VCaP (cell line): Measurements from ENCODE around the gene DIRAS1.
"Not testable (repeated sequence)": the region's sequence is repeated elsewhere in the genome, so short reads cannot be mapped to it uniquely, and the experiment has no call there.

ENCODE experiments used
- H3K27ac ChIP-seq: fragments of 450-650 bp; 2 replicates; pipeline ENCODE4 v1.5.1; 2017
- TF ChIP-seq, protein P1 (sequence below): fragments of 450-650 bp; conservative IDR thresholded peaks from 2 replicates; pipeline ENCODE4 v1.5.1; 2017; ENCODE audit warnings: mild to moderate bottlenecking, moderate library complexity

Gene DIRAS1

DNA sequence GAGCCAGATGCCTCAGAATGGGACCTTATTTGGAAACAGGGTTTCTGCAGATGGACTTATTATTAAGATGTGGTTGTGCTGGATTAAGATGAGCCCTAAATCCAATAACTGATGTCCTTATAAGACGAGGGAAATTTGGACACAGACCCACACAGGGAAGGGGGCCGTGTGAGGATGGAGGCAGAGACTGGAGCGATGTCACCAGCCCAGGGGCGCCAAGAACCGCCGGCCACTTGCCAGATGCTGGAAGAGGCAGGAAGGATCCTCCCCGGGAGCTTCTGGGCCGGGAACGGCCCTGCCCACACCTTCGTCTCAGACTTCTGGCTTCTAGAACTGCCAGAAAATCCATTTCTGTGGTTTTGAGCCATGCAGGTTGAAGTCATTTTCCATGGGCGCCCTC lies 45.3 kb downstream of the DIRAS1 start:
- H3K27ac ChIP-seq, result no peak overlapping the region
- TF ChIP-seq, protein P1, sequence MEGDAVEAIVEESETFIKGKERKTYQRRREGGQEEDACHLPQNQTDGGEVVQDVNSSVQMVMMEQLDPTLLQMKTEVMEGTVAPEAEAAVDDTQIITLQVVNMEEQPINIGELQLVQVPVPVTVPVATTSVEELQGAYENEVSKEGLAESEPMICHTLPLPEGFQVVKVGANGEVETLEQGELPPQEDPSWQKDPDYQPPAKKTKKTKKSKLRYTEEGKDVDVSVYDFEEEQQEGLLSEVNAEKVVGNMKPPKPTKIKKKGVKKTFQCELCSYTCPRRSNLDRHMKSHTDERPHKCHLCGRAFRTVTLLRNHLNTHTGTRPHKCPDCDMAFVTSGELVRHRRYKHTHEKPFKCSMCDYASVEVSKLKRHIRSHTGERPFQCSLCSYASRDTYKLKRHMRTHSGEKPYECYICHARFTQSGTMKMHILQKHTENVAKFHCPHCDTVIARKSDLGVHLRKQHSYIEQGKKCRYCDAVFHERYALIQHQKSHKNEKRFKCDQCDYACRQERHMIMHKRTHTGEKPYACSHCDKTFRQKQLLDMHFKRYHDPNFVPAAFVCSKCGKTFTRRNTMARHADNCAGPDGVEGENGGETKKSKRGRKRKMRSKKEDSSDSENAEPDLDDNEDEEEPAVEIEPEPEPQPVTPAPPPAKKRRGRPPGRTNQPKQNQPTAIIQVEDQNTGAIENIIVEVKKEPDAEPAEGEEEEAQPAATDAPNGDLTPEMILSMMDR, result no peak

DNA sequence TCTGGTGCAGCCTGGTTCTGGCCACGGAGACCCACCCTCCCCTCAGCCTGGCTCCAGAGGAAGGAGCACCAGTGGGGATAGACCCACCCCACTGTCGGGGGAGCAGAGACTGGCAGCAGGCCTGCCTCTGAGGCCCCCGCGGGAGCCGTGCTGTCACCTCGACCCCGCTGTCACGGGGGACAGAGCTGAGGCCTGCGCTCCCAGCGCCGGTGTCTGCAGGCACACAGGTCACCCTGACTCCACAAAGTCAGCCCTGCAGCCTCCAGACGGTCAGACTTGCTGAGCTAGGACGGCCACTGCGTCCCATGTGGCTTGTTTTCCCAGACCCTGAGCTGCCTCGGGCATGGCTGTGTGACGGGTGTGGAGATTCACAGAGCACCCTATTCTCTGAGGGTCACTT lies 51.0 kb downstream of the DIRAS1 start:
- TF ChIP-seq, protein P1, result no peak
- no peak overlapping the region for H3K27ac ChIP-seq

DNA sequence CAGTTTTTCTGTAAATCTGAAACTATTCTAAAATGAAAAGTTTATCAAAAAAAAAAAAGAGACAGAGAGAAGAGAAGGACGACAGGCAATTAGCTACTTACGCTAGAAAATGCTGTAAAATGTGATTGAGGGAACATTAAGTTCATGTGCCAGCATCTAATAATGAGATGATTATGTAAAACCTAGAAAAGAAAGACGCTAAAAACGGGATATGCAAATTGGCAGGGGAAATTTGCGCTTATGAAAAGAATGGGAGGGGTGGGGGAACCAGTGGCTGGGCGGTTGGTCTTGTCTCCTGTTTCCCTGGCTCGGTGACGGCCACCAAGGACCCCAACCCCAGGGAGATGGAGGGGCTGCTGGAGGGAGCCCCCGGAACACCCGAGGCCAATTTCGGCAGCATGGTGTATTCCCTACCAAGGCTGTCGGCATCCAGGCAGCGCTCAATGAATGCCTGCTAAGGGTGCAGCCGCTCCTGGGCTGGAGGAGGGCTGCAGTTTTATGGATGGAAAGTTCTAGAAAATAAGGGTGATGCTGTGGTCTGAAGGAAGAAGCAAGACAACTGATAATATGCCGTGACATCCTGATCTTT lies 52.9 kb downstream of the DIRAS1 start:
- no peak overlapping the region for H3K27ac ChIP-seq
- TF ChIP-seq, protein P1, result no peak

DNA sequence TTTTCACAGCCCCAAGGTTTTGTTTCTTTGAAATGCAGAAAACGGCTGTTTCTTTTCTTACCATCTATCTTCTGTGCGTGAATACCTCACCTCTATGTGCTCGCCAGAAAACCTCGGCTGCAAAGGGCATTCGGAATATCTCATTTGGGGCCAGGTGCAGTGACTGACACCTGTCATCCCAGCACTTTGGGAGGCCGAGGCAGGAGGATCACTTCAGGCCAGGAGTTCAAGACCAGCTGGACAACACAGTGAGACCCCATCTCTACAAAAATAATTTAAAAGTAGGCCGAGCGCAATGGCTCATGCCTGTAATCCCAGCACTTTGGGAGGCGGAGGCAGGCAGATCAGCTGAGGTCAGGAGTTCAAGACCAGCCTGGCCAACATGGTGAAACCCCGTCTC lies 53.8 kb downstream of the DIRAS1 start:
- H3K27ac ChIP-seq, result not testable (repeated sequence)

DNA sequence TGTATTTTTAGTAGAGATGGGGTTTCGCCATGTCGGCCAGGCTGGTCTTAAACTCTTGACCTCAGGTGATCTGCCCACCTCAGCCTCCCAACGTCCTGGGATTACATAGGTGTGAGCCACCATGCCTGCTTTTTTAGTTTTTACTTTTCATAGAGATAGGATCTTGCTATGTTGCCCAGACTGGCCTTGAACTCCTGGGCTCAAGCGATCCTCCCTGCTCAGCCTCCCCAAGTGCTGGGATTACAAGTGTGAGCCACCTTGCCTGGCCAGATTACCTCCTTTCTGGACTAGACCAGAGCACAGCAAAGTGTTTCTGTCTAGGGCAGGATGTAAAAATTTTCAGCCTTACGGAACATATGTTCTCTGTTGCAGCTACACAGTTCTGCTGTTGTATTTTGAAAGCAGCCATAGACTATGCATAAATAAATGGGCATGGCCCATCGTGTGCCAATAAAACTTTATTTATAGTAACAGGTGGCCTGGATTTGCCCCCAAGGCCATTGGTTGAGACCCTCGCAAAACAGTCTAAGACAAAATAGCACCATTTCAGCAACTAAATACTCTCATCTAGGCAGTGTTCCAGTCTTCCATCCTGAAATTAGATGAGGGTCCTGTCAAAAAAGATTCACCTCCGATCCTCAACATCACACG lies 54.7 kb downstream of the DIRAS1 start:
- TF ChIP-seq, protein P1, result no peak

DNA sequence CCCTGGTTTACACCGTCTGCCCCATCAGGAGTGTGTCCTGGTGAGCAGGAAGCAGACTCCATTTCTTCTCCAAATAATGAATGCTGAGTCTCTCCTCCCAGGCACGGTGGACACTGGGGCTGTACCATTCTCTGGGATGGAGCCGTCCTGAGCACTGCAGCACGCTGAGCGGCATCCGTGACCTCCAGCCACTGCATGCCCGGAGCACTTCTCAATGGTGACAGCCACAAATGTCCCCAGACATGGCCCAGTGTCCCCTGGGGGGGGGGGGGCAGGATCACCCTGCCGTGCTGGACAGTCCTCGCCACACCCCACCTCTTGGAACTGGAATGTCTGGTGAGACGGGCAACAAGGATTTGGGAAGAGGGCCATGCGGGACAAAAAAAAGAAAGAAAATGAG lies 56.1 kb downstream of the DIRAS1 start:
- TF ChIP-seq, protein P1, result no peak
- no peak overlapping the region for H3K27ac ChIP-seq

More for the DNA sequence above, 54.7 kb downstream of the DIRAS1 start:
- no peak overlapping the region for H3K27ac ChIP-seq
